Stimulated activated CD4-positive, alpha-beta T cell treated with anti-CD3 and anti-CD28 coated beads, TNF-alpha, amount 100 ng/mL, for 1 hour (primary cell): ENCODE data around the gene LIM2.

Experiments
- DNase-seq, 3 donors: peaks; one replicate each; pipeline ENCODE4 v3.0.0-alpha.2; 2020; ENCODE audit warnings: low read depth in 3 of 3, low spot score in 1 of 3

LIM2 gene

GRCh38 chr19:51341066-51341465 lies 46.7 kb downstream of the LIM2 start:
- no peak for DNase-seq

- peak; percentile 69 to 94 (median 79) for DNase-seq
Observed at GRCh38 chr19:51339687-51340656, 47.8 kb downstream of the LIM2 start.

- DNase-seq = no peak
Observed at GRCh38 chr19:51339313-51339686, 48.5 kb downstream of the LIM2 start.

GRCh38 chr19:51338563-51339312 lies 49.0 kb downstream of the LIM2 start:
- DNase-seq = peak; percentile 53 to 82 (median 65)

- no peak for DNase-seq
Observed at GRCh38 chr19:51337861-51338562, 49.8 kb downstream of the LIM2 start.

- no peak for DNase-seq
Observed at GRCh38 chr19:51337141-51337860, 50.5 kb downstream of the LIM2 start.

- DNase-seq = no peak
Observed at GRCh38 chr19:51333836-51334460, 53.8 kb downstream of the LIM2 start.

- DNase-seq = no peak
Observed at GRCh38 chr19:51331716-51332115, 56.1 kb downstream of the LIM2 start.

- no peak for DNase-seq
Observed at GRCh38 chr19:51331193-51331592, 56.6 kb downstream of the LIM2 start.

GRCh38 chr19:51330366-51330765 lies 57.4 kb downstream of the LIM2 start:
- no peak for DNase-seq
